HG02981 (cell line): ENCODE results near the gene ENOX2.
"Not testable (repeated sequence)": the region's sequence is repeated elsewhere in the genome, so short reads cannot be mapped to it uniquely, and the experiment has no call there.

Experiments used
- ATAC-seq: cut with Tn5 transposase; IDR thresholded peaks from one replicate; pipeline ENCODE4 v1.9.1; 2021; ENCODE audit warnings: mild to moderate bottlenecking, moderate library complexity; ENCODE audit not compliant: unreplicated experiment

Gene ENOX2

DNA sequence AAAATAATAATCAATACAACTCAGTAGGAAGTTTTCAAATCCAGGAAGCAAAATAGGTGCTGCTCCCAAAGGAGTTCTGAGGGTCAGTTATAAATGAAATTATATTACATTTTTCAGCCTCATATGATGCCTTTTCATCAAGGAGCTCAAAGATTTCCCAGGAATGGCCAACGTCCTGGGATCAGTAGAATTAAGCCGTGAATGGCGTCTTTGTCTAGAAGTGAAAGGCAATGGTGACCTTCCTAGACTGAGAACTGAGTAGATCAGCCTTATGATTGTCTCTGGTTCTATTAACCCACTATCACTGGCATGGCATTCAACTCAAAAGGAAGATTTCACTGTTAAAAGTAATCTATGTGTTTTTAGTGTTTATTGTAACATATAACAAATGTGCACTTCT is 74.4 kb downstream of the ENOX2 start:
- no peak for ATAC-seq

DNA sequence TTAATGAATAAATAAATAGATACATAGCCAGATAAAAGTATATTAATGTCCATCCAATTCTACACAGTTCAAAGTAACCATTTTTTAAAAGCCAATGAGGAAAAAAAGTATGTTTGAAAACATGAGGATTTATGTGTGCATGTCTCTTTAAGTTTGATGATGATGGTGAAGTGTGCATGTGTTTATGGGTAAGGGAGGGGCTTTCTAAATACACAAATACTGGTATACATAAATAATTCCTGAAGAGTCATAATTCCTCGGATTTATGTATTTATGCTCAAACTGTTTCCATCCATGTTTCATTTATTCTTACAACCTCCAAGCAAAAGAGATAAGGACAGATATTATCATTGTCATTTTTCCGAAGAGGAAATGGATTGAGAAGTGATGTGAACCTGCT is 75.4 kb downstream of the ENOX2 start:
- ATAC-seq, result no peak

DNA sequence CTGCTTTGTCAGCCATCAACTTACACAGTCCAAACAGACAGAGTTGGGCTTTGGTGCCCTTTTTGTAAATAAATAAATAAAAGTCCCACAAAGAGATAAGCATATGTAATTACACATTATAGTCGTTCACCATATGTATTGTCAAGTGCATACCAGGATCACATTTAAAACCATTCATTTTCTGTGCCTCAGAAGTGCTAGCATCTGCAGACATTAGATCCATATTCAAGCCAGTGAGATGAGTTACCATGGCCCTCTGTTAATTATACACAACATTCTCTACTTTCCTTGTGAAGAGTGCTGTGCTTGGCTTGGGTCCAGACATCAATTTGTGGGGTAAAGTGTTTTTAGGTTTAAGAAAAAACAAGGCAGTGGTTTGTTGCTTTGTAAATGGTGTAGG is 76.8 kb downstream of the ENOX2 start:
- no peak for ATAC-seq

DNA sequence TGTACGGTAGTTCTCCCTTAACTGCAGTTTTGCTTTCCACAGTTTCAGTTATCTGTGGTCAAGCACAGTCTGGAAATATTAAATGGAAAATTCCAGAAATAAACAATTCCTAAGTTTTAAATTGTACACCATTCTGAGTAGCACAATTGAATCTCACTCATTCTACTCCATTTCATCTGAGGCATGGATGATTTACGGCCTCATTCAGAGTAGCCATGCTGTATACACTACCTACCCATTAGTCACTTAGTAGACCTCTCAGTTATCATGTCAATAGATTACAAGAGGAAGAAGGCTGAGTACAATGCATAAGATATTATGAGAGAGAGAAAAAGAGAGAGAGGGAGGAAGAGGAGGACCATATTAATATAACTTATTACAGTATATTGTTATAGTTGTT is 77.5 kb downstream of the ENOX2 start:
- ATAC-seq, result no peak

DNA sequence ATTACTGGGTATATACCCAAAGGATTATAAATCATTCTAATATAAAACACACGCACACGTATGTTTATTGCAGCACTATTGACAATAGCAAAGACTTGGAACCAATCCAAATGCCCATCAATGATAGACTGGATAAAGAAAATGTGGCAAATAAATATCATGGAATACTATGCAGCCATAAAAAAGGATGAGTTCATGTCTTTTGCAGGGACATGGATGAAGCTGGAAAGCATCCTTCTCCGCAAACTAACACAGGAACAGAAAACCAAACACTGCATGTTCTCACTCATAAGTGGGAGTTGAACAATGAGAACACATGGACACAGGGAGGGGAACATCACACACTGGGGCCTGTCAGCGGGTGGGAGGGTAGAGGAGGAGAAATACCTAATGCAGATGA is 83.6 kb downstream of the ENOX2 start:
- not testable (repeated sequence) for ATAC-seq

DNA sequence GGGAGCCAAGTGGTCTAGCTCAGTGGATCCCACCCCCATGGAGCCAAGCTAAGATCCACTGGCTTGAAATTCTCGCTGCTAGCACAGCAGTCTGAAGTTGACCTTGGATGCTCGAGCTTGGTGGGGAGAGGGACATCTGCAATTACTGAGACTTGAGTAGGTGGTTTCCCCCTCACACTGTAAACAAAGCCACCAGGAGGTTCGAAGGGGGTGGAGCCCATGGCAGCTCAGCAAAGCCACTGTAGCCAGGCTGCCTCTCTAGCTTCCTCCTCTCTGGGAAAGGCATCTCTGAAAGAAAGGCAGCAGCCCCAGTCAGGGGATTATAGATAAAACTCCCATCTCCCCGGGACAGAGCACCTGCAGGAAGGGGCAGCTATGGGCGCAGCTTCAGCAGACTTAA is 89.1 kb downstream of the ENOX2 start:
- not testable (repeated sequence) for ATAC-seq

DNA sequence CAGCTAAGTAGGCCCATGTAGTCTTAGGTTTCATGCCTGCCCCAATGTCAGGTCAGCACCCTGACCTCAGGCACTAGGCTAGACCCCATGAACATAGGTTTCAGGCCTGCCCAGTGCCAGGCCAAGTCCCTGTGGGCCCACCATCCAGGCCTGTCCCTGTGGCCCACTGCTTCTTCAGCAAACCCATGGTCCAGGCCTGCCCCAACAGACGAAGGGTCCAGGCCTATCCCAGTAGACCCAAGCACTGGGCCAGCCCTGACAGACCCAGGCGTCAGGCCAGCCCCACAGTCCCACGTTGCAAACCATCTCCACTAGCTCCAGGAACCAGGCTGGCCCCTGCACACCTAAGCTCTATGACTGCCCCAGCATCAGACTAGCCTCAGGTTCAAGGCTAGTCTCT is 92.4 kb downstream of the ENOX2 start:
- no peak for ATAC-seq

DNA sequence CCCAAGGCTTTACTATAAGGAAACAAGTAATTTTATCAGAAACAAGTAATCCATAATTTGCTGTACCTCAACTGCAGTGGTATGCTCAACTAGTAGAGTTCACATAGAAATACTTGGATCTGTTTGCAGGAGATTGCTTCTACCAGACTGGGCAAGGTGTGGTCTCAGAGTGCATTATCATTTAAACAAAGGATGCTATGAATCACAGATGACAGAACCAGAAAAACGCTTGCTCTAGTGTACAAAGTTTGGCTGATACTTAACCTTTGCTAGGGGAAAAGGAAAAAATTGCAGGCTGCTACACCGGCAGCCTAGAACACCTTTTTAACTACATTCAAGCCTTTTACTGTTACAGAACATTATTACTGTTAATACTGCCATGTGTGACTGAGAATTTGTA is 97.1 kb downstream of the ENOX2 start:
- ATAC-seq, result no peak

DNA sequence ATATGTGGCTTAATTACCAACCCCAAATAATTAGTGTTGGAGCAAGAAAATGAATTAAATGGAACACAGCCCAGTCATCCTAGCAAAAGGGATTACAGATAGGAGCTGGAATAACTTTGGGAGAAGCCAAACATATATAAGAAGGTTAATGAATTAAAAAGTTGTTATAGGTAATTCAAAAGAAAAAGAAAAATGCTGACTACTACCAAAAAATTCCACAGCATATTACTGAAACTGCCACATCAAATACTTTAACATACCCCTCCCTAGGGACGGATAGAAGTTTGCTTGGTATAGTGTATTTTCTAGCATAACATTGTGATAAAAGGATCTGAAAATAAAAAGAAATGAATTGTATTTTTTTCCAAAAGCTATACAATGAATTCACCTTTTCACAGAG is 99.5 kb downstream of the ENOX2 start:
- ATAC-seq, result no peak

DNA sequence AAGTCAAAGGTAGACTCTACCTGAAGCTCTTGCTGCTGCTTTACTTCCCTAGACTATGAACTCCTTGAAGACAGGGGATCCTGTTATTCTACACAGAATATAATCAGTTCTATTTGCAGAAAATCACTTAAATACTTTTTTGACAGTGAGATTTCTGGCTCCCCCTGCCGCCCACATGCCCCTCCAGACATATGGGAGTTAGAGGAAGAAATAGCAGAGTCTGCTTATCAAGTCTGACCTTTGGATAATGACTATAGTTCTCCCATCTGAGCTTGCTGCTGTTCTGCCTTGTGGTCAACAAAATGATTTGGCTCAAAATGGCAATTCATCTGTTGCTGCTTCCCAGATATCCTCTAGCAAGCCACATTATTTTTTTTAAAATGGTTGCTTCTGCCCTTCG is 101.1 kb downstream of the ENOX2 start:
- no peak for ATAC-seq

DNA sequence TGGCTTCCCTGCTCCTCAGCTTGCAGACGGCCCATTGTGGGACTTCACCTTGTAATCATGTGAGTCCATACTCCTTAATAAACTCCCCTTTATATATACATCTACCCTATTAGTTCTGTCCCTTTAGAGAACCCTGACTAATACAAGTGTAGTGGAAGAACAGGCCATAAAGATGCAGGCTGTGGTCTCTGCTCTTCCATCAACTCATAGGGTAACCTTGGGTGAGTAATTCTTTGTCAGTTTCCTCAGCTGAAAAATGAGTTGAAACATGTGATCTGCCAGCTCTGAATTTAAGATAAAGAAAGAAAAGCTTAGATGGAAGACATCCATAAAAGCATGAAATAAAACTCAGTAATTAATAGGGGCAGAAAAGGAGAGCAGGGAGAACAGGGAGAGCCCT is 103.6 kb downstream of the ENOX2 start:
- ATAC-seq, result no peak

DNA sequence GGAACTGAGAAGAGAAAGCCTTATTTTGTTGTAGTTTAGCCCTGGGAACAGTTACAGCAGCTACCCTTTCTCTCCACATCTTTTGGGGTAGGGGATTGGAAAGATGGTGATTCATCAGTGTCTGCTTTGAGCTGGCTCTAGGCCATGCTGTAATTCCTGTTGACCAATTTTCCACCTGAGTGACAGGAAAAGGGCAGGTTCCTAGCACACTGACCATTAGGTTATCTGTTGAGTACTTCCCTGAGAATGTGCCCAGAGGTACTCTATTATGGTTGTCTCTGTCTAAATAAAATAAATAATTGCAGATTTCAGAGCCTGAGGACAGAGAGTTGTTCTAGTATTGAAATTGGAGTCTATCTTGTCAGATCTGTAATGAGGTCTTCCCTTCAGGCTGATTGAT is 109.0 kb downstream of the ENOX2 start:
- ATAC-seq, result no peak

DNA sequence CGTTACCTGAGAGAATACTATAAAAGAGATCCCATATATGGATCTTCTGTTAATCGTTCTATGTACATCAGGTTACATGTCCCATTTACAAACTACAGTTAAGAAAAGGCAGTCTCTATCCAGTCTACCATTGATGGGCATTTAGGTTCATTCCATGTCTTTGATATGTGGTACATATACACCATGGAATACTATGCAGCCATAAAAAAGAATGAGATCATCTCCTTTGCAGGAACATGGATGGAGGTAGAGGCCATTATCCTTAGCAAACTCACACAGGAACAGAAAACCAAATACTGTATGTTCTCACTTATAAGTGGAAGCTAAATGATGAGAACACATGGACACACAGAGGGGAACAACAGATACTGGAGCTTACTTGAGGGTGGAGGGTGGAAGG is 111.1 kb downstream of the ENOX2 start:
- not testable (repeated sequence) for ATAC-seq

DNA sequence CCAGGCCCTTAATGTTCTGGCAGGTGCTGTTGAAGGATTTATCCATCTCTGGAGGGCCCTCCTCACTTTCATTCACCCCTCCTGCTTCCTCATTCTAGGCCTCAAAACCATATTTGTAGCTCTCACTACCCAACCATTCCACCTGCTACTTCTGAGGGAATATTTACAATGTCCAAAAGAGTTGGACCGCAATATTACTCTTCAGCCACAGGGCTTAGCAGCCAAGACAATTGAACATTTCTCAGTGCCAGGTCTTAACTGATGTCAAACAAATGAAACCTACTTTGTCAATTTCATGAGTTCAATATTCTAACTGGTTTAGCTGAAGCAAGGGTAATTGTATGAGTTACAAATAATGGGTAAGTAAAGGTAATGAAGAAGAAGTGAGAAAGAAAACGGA is 113.2 kb downstream of the ENOX2 start:
- no peak for ATAC-seq

DNA sequence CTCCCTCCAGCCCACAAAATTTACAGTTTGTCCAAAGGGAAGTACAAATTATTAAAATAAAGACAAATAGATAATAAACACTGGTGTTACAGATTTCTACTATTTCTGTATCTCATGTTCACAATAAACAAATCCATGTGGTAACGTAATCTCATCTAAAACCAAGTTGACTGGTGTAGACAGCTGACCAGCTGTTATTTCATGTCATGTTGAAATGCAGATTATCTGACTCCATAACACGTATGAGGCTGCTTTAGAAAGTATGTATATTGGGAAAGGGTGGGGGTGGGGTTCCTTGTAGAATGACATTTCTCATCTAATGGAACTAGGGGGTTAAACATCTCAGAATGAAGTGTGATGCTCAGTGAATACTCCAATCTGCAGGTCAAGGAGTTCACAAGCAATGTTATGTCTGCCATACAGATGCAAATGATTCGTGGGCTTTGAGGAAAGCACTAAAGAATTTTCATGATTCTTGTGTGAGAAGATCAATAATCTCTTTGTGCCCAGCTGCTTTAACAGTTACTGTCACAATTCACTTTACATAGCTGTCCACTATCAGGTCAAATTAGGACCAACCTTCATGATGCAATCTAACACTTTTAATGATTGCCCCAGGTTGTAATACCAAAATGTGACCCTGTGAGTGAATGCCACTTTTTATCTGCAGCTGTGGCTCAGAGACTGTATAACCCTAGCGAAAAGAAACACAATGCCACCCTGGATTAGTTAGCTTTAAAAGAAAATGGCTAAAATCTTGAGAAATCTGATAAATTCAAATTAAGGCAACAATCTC is 114.0 kb downstream of the ENOX2 start:
- ATAC-seq, result no peak

DNA sequence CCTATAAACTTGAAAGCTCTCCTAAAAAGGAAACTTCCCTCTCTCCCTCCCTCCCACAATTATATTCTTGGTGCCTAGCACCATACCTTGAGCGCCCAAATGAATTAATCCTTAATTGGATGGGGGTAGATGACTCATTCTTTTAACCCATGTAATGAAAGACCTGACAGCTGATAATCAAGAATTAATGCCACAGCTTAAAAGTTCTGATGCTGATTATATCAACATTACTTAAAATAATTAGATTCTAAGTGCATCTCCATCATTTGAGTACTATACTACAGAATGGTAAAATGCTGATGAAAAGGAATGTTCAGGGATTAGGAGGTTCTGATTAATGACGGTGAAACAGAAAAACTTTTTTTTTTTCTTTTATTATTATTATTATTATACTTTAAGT is 117.0 kb downstream of the ENOX2 start:
- ATAC-seq, result no peak

DNA sequence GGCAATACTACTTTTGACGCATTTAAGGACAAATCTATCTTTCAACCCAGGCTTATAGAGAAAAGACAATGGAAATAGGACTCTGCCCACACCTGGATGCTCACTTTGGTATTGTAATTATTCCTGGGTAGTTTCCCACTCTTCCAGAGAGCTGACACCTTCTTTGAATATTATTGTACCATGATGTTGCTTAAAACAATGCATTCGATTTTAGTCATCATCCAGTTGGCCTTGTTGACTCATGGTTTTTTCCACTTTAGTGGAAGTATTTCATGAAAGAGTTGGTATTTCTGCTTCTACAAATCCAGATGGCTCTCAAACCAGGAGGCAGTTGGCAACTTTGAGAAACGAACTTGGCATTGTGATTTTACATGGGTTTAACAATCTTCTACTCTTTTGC is 124.2 kb downstream of the ENOX2 start:
- ATAC-seq, result no peak

DNA sequence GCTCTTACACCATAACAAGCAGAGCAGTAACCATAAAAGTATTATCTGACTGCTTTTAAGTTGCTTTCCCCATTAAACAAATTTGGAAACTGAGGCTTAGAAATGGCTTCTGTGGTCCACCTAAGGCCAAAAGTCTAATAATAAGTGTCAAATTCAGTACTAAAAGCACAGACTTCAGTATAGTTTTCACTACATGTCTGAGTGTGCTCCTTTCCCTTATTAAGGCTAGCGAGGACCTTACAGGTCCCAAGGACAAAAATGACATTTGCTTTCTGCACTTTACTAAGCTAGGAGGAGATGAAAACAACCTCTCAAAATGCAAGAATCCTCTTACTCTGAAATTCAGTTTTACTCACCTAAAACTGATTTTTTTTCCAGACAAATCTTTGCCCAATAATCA is 127.2 kb downstream of the ENOX2 start:
- no peak for ATAC-seq

DNA sequence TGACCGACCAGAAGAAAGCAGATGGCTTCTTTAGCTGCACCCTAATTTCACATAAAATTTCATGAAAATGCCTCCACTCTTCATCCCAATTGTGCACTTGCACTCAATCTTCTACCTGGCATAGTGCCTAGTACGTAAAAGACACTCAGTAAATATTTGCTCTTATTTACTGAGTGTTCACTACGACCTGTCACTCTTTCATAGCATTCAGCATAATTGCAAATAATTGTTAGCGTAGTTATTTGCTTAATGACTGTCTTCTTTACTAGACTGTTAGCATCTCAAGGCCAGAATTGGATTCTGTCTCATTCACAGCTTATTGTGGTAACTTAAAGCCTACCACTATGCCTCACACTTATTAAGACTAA is 130.2 kb downstream of the ENOX2 start:
- ATAC-seq, result no peak

DNA sequence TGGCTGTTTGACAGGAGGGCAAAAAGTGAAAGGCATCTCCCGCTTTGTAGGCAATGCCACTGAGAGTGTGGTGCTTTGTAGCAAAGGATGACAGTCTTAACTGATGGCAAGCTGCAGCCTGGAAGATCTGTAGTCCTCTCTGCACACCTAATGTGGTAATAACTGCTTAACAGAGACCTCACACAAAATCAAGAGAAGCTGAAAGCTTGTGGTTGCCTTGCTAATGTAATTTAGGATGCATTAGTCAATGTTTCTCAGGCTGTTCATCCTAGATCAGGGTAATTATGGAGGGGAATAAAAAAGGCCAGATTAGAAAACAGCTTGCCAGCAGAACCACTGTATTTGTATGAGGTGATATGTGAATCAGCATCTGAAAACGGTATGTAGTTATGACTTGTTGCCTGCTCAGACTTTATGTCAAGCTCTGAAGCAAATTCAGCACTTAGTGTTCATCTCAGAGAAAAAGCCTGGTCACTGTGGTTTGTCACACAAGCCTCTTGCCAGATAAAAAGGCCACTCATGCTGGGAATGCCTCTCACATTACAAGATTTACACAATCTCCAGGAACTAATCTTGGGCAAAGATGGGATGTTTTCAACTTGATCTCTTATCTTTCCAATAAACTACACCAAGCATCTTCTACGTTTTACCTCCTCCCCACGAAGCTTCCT is 130.8 kb downstream of the ENOX2 start:
- no peak for ATAC-seq

DNA sequence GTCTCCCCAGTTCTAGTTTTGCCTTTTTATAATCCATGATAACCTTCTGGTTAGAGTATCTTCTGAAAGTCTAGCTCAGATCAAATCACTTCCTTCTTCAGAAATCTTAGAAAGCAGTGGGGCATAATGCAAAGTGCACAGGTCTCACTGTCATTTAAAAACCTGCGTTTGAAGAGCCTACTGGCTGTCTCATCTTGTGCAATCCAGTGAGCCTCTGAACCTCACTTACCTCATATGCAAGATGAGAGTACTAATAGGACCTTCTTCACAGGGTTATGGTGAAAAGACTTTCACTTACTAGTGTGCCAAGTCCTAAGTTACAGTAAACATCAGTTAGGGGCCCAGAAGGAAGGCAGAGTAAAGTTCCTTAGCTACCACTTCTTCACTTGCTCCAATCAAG is 131.4 kb downstream of the ENOX2 start:
- no peak for ATAC-seq

DNA sequence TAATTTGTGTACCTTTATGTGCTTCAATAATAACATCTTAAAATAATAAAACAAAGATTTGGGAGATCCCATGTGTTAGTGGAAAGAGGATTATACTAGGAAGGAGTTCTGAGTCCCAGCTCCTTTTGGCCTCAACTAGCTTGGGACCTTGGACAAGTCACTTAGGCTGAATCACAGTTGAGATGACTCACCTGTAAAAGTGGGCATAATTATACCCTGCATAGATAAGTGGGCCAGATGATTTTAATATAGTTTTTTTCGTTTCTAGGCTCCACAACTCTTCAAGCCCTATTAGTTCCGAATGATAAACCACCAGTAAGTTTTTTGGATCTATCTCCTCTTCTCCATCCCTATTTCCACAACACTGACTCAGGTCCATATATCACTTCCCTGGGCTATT is 131.8 kb downstream of the ENOX2 start:
- ATAC-seq, result no peak

DNA sequence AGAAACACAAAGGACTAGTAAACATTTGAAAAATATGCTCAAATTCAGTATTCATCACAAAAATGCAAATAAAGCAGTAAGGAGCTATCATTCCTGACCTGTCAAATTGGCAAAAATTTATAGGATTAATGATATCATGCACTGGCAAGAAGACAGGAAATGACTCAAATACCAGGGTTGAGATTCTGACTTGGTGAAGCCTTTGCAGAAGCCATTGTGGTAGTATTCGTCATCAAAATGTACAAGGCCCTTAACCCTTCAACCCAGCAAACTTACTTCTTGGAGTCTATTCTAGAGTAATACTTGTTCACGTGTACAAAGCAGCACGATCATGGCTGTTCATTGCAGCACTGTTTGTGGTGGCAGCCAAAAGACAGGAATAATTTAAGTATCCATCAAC is 132.4 kb downstream of the ENOX2 start:
- no peak for ATAC-seq
